SU-DHL-6 (cell line): ENCODE data around the gene BTBD1.
"Not testable (repeated sequence)": the region's sequence is repeated elsewhere in the genome, so short reads cannot be mapped to it uniquely, and the experiment has no call there.

Experiments
- EZH2phosphoT487 ChIP-seq: fragments of 200-600 bp; sonication (generic), shearing (Covaris generic); conservative IDR thresholded peaks from 2 replicates; pipeline ENCODE4 v1.6.1; 2018; ENCODE audit warnings: mild to moderate bottlenecking, antibody characterized with exemption, low read length, moderate library complexity, mixed read lengths
- TF ChIP-seq, protein P1 (sequence below): fragments of 200-600 bp; sonication (generic); IDR thresholded peaks from one replicate; pipeline ENCODE4 v1.5.1; 2017; ENCODE audit warnings: antibody characterized with exemption, mild to moderate bottlenecking, low read length, moderate library complexity; ENCODE audit not compliant: insufficient read depth, poor library complexity, severe bottlenecking

GRCh38 chr15:83085461-83085860, 18.4 kb upstream of the BTBD1 start:
- TF ChIP-seq, protein P1, sequence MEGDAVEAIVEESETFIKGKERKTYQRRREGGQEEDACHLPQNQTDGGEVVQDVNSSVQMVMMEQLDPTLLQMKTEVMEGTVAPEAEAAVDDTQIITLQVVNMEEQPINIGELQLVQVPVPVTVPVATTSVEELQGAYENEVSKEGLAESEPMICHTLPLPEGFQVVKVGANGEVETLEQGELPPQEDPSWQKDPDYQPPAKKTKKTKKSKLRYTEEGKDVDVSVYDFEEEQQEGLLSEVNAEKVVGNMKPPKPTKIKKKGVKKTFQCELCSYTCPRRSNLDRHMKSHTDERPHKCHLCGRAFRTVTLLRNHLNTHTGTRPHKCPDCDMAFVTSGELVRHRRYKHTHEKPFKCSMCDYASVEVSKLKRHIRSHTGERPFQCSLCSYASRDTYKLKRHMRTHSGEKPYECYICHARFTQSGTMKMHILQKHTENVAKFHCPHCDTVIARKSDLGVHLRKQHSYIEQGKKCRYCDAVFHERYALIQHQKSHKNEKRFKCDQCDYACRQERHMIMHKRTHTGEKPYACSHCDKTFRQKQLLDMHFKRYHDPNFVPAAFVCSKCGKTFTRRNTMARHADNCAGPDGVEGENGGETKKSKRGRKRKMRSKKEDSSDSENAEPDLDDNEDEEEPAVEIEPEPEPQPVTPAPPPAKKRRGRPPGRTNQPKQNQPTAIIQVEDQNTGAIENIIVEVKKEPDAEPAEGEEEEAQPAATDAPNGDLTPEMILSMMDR: not testable (repeated sequence)
- not testable (repeated sequence) for TF ChIP-seq EZH2phosphoT487
